Measurements from ENCODE around the gene CYB561. TPM values are rescaled to one million over a fixed set of nuclear protein-coding genes. Genes with fewer than 3 reads are reported as not detected.

Gene CYB561, protein sequence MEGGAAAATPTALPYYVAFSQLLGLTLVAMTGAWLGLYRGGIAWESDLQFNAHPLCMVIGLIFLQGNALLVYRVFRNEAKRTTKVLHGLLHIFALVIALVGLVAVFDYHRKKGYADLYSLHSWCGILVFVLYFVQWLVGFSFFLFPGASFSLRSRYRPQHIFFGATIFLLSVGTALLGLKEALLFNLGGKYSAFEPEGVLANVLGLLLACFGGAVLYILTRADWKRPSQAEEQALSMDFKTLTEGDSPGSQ
- total RNA-seq (10 to 100 TPM; 50.8 to 69.9 TPM), total RNA-seq (44.3 to 71.7 reads per million in 2 donors)

DNA sequence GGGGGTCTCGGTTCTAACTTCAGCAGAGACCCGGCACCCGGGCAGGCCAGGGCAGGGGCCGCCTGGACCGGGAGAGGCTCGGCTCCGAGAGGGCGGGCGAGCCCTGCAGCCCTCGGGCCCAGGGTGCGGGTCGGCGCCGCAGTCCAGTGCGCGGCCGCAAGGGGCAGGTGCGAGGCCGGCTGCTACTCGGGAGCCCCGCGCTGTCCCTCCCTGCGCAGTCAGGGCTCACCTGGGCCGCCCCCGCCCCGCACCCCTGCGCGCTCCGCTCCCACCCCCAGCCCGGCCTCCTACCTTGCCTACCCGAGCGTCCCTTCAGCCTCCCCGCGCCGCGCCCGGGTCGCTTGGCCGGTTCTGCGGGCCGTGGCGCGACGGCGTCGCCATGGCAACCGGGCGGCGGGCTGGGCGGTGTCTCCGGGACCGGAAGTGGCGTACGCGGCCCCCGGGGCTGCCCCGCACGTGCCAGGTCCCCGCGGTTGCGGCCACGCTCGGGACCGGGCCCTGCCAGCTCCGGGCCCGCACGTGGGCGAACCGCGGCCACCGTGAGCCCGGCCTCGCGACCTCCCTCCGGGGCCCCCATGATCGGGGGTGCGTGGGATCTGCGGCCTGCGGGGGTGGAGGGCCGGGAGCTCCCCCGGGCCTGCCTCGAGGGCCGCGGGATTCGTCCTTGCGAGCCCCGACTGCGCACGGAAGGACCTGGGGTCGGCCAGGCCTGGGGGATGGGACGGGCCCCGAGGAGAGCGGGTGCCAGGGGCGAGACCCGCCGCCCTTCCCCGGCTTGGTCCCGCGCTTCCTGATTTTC, at the start of gene CYB561:
Gene CYB561, minus strand, starts transcription at position 353 of the 799 bp plus-strand sequence. CDS start 8,759 bp downstream, outside the sequence.
- DNase-seq (peak; percentile 63 to 66 (median 66)), ATAC-seq (peak; percentile 58)
- H3K36me3 Mint-ChIP-seq (ENCODE audit: low read depth): no peaks in the 10 kb centered on the region
- peak within 1 kb of the TSS; percentile 97 for H3K27ac Mint-ChIP-seq
- no peaks in the 10 kb centered on the region for H3K9me3 ChIP-seq (ENCODE audit: control insufficient read depth, low read length, poor library complexity, severe bottlenecking)
- H3K4me1 Mint-ChIP-seq: peaks cover 32% of the 10 kb centered on the region
- H3K27me3 Mint-ChIP-seq: no peaks in the 10 kb centered on the region
- H3K4me3 Mint-ChIP-seq: peak within 1 kb of the TSS; percentile 93

DNA sequence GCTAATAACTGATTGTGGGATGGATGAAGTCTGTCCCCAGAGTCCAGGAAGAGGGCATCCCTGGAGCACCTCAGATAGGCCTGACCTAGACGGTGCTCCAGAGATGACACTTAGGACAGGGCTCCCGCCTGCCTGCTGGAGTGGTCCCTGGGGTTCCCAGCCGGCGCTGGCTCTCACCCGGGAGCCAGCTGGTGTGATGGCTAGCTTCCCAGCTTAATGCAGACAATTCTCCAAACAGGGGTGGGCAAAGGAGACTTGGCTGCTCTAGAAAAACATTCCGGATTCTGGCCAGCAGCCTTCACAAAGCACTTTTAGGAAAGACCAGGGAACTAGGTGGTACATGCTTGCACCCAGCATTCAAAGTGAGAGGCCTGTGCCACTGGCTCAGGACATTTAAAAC, 49.4 kb upstream of the CYB561 start:
- Mint-ChIP-seq H3K4me1 (no peaks in the 10 kb centered on the region), H3K27me3 (peaks cover 2% of the 10 kb centered on the region), H3K27ac (no peak overlapping the region), H3K4me3 (no peak overlapping the region), H3K36me3 (ENCODE audit: low read depth) (no peaks in the 10 kb centered on the region)
- no peaks in the 10 kb centered on the region for H3K9me3 ChIP-seq (ENCODE audit: control insufficient read depth, low read length, poor library complexity, severe bottlenecking)
- DNase-seq (no peak), ATAC-seq (no peak)

DNA sequence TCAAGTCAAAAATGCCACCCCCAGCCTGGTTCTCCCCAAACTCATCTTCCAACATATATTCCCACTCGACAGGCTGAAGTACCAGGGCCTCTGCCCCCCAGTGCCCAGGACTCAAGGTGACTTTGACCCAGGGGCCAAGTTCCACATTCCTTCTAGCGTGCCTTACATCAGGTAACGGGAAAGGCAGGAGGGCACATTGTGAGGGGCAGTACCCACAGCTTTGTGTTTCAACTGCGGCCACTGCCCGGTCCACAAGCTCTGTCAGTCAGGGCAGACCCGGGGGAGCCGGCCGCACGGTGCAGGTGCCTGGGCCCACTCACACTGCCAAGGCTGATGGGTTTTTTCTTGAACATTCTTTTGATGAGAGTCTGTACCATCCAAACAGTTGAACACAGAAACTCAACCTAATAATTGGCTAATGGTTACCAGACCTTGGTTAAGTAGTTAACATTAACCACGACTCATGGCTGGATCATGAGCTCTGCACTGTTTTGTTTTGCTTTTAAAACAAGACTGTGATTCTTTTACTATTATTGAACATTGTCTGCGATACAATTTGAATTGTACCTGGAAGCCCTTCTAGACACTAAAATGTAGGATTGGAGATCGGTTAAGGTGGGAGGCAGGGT, 48.3 kb upstream of the CYB561 start:
- Mint-ChIP-seq H3K4me1 (no peaks in the 10 kb centered on the region), H3K36me3 (ENCODE audit: low read depth) (no peaks in the 10 kb centered on the region), H3K27ac (no peak overlapping the region), H3K27me3 (no peaks in the 10 kb centered on the region), H3K4me3 (no peak overlapping the region)
- DNase-seq (no peak), ATAC-seq (no peak)
- no peaks in the 10 kb centered on the region for H3K9me3 ChIP-seq (ENCODE audit: control insufficient read depth, low read length, poor library complexity, severe bottlenecking)

DNA sequence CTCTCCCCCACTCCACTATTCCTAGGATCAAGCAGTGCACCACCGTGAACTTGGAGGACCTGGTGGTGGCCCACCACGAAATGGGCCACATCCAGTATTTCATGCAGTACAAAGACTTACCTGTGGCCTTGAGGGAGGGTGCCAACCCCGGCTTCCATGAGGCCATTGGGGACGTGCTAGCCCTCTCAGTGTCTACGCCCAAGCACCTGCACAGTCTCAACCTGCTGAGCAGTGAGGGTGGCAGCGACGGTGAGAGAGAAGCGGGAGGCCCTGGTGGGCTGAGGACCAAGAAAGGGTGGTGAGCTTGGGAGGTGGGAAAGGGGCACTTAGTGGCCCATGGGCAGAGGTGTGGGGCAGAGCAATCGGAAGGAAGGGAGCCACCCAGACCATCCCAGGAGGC, 47.3 kb upstream of the CYB561 start:
- no peaks in the 10 kb centered on the region for H3K36me3 Mint-ChIP-seq (ENCODE audit: low read depth)
- no peaks in the 10 kb centered on the region for H3K27me3 Mint-ChIP-seq
- H3K27ac Mint-ChIP-seq: no peak overlapping the region
- DNase-seq (no peak), ATAC-seq (no peak)
- H3K4me3 Mint-ChIP-seq: no peak overlapping the region
- H3K4me1 Mint-ChIP-seq: no peaks in the 10 kb centered on the region
- H3K9me3 ChIP-seq (ENCODE audit: control insufficient read depth, low read length, poor library complexity, severe bottlenecking): no peaks in the 10 kb centered on the region

DNA sequence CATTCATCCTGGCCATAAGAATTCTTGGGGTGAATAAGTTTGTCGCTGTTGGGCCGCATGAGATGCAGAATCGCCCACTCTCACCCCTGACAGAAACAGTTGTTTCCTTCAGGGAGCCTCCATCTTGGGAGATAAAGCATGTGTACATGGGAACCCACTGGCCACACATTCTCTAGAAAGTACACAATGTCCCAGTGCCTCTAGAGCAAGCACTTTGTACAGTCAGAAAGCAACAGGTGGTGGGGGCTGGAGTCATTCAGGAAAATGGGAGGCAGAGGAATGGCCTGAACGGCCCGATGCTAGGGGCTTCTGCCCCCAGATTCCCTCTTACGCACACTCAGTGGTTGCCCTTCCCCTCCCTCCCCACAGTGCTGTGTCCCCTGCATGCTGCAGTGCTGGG, 46.8 kb upstream of the CYB561 start:
- no peak overlapping the region for H3K4me3 Mint-ChIP-seq
- no peak for ATAC-seq
- no peak for DNase-seq
- no peaks in the 10 kb centered on the region for H3K9me3 ChIP-seq (ENCODE audit: control insufficient read depth, low read length, poor library complexity, severe bottlenecking)
- H3K36me3 Mint-ChIP-seq (ENCODE audit: low read depth): no peaks in the 10 kb centered on the region
- H3K27ac Mint-ChIP-seq: no peak overlapping the region
- no peaks in the 10 kb centered on the region for H3K27me3 Mint-ChIP-seq
- no peaks in the 10 kb centered on the region for H3K4me1 Mint-ChIP-seq

- H3K4me1 Mint-ChIP-seq: no peaks in the 10 kb centered on the region
- no peaks in the 10 kb centered on the region for H3K36me3 Mint-ChIP-seq (ENCODE audit: low read depth)
- H3K27me3 Mint-ChIP-seq: no peaks in the 10 kb centered on the region
- H3K27ac Mint-ChIP-seq: no peak overlapping the region
- DNase-seq: no peak
- no peak for ATAC-seq
- no peak overlapping the region for H3K4me3 Mint-ChIP-seq
- no peaks in the 10 kb centered on the region for H3K9me3 ChIP-seq (ENCODE audit: control insufficient read depth, low read length, poor library complexity, severe bottlenecking)
Measured at GRCh38 chr17:63491977-63492618, 46.0 kb upstream of the CYB561 start.

GRCh38 chr17:63491413-63491812, 45.3 kb upstream of the CYB561 start:
- H3K27me3 Mint-ChIP-seq: no peaks in the 10 kb centered on the region
- H3K27ac Mint-ChIP-seq: no peak overlapping the region
- ATAC-seq (no peak), DNase-seq (no peak)
- H3K9me3 ChIP-seq (ENCODE audit: control insufficient read depth, low read length, poor library complexity, severe bottlenecking): no peaks in the 10 kb centered on the region
- no peak overlapping the region for H3K4me3 Mint-ChIP-seq
- no peaks in the 10 kb centered on the region for H3K4me1 Mint-ChIP-seq
- no peaks in the 10 kb centered on the region for H3K36me3 Mint-ChIP-seq (ENCODE audit: low read depth)

DNA sequence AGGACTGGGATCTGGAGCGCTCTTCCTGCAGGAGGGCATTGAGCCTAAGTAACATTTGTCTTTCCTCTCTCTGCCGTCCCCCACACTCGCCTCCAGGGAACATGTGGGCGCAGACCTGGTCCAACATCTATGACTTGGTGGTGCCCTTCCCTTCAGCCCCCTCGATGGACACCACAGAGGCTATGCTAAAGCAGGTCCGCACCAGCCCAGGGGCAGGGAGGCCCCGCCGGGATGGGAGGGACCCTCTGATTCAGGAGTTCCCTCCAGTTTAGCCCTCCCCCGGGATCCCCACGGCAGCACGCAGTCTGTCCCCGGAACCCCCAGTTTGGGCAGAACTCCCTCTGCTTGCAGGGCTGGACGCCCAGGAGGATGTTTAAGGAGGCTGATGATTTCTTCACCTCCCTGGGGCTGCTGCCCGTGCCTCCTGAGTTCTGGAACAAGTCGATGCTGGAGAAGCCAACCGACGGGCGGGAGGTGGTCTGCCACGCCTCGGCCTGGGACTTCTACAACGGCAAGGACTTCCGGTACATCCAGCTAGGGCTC, 44.8 kb upstream of the CYB561 start:
- Mint-ChIP-seq H3K27me3 (no peaks in the 10 kb centered on the region), H3K4me1 (peaks cover 2% of the 10 kb centered on the region), H3K36me3 (ENCODE audit: low read depth) (no peaks in the 10 kb centered on the region), H3K4me3 (no peak overlapping the region), H3K27ac (no peak overlapping the region)
- ATAC-seq: no peak
- H3K9me3 ChIP-seq (ENCODE audit: control insufficient read depth, low read length, poor library complexity, severe bottlenecking): no peaks in the 10 kb centered on the region
- DNase-seq: no peak

- ATAC-seq (no peak), DNase-seq (no peak)
- H3K27ac Mint-ChIP-seq: no peak overlapping the region
- H3K27me3 Mint-ChIP-seq: no peaks in the 10 kb centered on the region
- H3K4me1 Mint-ChIP-seq: peaks cover 2% of the 10 kb centered on the region
- no peaks in the 10 kb centered on the region for H3K36me3 Mint-ChIP-seq (ENCODE audit: low read depth)
- no peak overlapping the region for H3K4me3 Mint-ChIP-seq
- H3K9me3 ChIP-seq (ENCODE audit: control insufficient read depth, low read length, poor library complexity, severe bottlenecking): no peaks in the 10 kb centered on the region
Measured at GRCh38 chr17:63490329-63490728, 44.2 kb upstream of the CYB561 start.

GRCh38 chr17:63489291-63489690, 43.2 kb upstream of the CYB561 start:
- H3K9me3 ChIP-seq (ENCODE audit: control insufficient read depth, low read length, poor library complexity, severe bottlenecking): no peaks in the 10 kb centered on the region
- DNase-seq: no peak
- Mint-ChIP-seq H3K27ac (no peak overlapping the region), H3K4me1 (peaks cover 2% of the 10 kb centered on the region), H3K4me3 (no peak overlapping the region), H3K27me3 (no peaks in the 10 kb centered on the region), H3K36me3 (ENCODE audit: low read depth) (no peaks in the 10 kb centered on the region)
- ATAC-seq: no peak

DNA sequence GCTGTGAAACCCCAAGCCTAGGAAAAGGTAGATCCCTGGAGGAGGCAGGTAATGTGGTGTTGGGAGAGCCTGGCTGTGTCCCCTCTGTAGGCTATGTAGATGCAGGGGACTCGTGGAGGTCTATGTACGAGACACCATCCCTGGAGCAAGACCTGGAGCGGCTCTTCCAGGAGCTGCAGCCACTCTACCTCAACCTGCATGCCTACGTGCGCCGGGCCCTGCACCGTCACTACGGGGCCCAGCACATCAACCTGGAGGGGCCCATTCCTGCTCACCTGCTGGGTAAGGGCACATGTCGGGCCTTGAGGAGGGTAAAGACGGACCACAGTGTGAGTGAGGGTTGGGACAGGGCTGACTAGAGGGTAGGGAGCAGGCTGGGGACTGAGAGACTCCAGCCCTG, 42.7 kb upstream of the CYB561 start:
- no peak overlapping the region for H3K27ac Mint-ChIP-seq
- H3K27me3 Mint-ChIP-seq: no peaks in the 10 kb centered on the region
- no peaks in the 10 kb centered on the region for H3K9me3 ChIP-seq (ENCODE audit: control insufficient read depth, low read length, poor library complexity, severe bottlenecking)
- peaks cover 2% of the 10 kb centered on the region for H3K4me1 Mint-ChIP-seq
- DNase-seq (no peak), ATAC-seq (no peak)
- no peaks in the 10 kb centered on the region for H3K36me3 Mint-ChIP-seq (ENCODE audit: low read depth)
- H3K4me3 Mint-ChIP-seq: no peak overlapping the region

- Mint-ChIP-seq H3K27ac (no peak overlapping the region), H3K4me3 (no peak overlapping the region), H3K4me1 (peaks cover 4% of the 10 kb centered on the region), H3K36me3 (ENCODE audit: low read depth) (peaks cover 5% of the 10 kb centered on the region), H3K27me3 (no peaks in the 10 kb centered on the region)
- no peaks in the 10 kb centered on the region for H3K9me3 ChIP-seq (ENCODE audit: control insufficient read depth, low read length, poor library complexity, severe bottlenecking)
- ATAC-seq: no peak
- DNase-seq: no peak
Measured at GRCh38 chr17:63487014-63487339, 40.9 kb upstream of the CYB561 start.
